Natural killer cell (primary cell): ENCODE measurements around the gene DUSP8. TPM values are rescaled to one million over a fixed set of nuclear protein-coding genes. Genes with fewer than 3 reads are reported as not detected.

ENCODE experiments used
- ATAC-seq, 3 donors: fragments of 150-1000 bp in 2 of 3; fragments of 200-7000 bp in 1 of 3; cut with Tn5 transposase; 1 replicate in 1 of 3; 2 replicates in 2 of 3; pipeline ENCODE4 v1.10.0; 2021; ENCODE audit warnings: mild to moderate bottlenecking in 2 of 3, moderate library complexity in 2 of 3
- DNase-seq, 2 donors: peaks; one replicate each; pipeline versions ENCODE4 v3.0.0 to v3.0.0-alpha.2; 2013 to 2021; ENCODE audit warnings: mixed read lengths in 1 of 2
- H3K27ac ChIP-seq: one replicate; pipeline ENCODE4 v1.5.1; 2013; ENCODE audit warnings: mild to moderate bottlenecking, low read length
- H3K27me3 ChIP-seq: one replicate; pipeline ENCODE4 v1.6.1; 2013; ENCODE audit warnings: low read length; ENCODE audit not compliant: control insufficient read depth, insufficient read depth
- H3K36me3 ChIP-seq: one replicate; pipeline ENCODE4 v1.6.1; 2013; ENCODE audit warnings: low read length; ENCODE audit not compliant: control insufficient read depth, insufficient read depth
- H3K4me1 ChIP-seq: one replicate; pipeline ENCODE4 v1.6.1; 2013; ENCODE audit warnings: low read length; ENCODE audit not compliant: control insufficient read depth, insufficient read depth
- H3K4me3 ChIP-seq: one replicate; pipeline ENCODE4 v1.5.1; 2013; ENCODE audit warnings: low read length
- H3K9me3 ChIP-seq: one replicate; pipeline ENCODE4 v1.6.1; 2013; ENCODE audit warnings: low read length; ENCODE audit not compliant: control insufficient read depth, insufficient read depth
- H3K27ac Mint-ChIP-seq, 2 donors: one replicate each; pipeline ENCODE4 v1.8.0; 2022; ENCODE audit warnings: mild to moderate bottlenecking in 2 of 2, mixed read lengths in 2 of 2, moderate library complexity in 1 of 2
- H3K27me3 Mint-ChIP-seq, 2 donors: one replicate each; pipeline ENCODE4 v1.8.0; 2022; ENCODE audit warnings: low read depth in 2 of 2, mixed read lengths in 2 of 2
- H3K36me3 Mint-ChIP-seq: one replicate; pipeline ENCODE4 v1.8.0; 2022; ENCODE audit warnings: mixed read lengths
- H3K4me1 Mint-ChIP-seq, 2 donors: one replicate each; pipeline ENCODE4 v1.8.0; 2022; ENCODE audit warnings: mixed read lengths in 2 of 2
- H3K4me3 Mint-ChIP-seq: one replicate; pipeline ENCODE4 v1.8.0; 2022; ENCODE audit warnings: mild to moderate bottlenecking, moderate library complexity, mixed read lengths
- H3K9me3 Mint-ChIP-seq, 2 donors: one replicate each; pipeline ENCODE4 v1.8.0; 2022; ENCODE audit warnings: mixed read lengths in 2 of 2
- WGBS: methylation state at CpG from one replicate; pipeline ENCODE4 v1.1.7; 2013; ENCODE audit warnings: missing lambda C conversion rate; ENCODE audit not compliant: insufficient coverage; 5-methylcytosine and 5-hydroxymethylcytosine counted together
- intact Hi-C: fragments of 100-400 bp; cut with micrococcal nuclease; formaldehyde crosslinking; loops from one replicate; pipeline ENCODE4 v1.14.2; 2022
- total RNA-seq, 4 donors: library from RNA; stranded (reverse); fragments of 120-200 nt in 1 of 4; gene quantifications; one replicate each; pipeline versions ENCODE4 v1.2.3 to v1.2.4, GENCODE V29; 2013 to 2022
- TF ChIP-seq, protein P1 (sequence below): fragments of 200-600 bp; IDR thresholded peaks from one replicate; pipeline ENCODE4 v1.8.0; 2022; ENCODE audit warnings: antibody characterized with exemption

The DUSP8 gene
- total RNA-seq, 3 donors from 2014 or later (not counting 1 experiment from before 2014, with no cell fraction given): 24.1 to 47.3 (median 38.4) TPM

DNA sequence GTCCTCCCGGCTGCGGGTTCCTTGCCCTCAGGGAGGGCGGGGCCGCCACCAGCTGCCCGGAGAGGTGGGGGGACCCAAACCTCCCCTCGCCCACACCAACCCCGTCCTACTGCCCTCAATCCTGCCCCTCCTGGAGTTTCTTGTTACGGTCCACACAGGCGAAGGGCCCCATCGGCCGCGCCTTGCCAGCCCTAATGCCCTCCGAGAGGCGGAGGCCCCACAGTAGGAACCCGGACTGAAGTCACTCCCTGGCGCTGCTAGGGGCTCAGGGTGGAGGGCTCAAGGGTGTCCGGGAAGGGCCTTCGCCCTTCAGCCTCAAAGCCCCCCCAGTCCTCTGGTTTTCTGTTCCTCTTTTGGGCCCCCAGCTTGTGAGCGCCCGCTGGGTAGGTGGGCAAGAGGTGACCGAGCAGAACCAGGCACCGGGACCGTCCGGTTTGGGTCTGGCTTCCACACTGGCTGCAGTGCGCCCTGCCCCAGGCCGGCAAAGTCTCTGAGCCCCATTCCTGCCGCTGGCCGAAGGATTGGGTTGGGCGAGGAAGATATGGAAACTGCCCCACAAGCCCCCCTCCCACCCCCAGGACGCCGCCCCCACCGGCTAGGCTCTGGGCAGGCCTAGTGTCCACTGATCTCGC lies 24.5 kb downstream of the DUSP8 start:
- ATAC-seq: peak in 1 of 3 donors; percentile 13
- Mint-ChIP-seq H3K4me3 (peak overlapping the region; percentile 42), H3K4me1 (no peaks in the 10 kb centered on the region), H3K36me3 (no peaks in the 10 kb centered on the region), H3K27ac (no peak overlapping the region), H3K9me3 (no peaks in the 10 kb centered on the region), H3K27me3 (peaks cover 18 to 25% of the 10 kb centered on the region in 2 donors)
- Histone ChIP-seq H3K4me3 (no peak overlapping the region), H3K27me3 (peaks cover 17% of the 10 kb centered on the region), H3K27ac (no peak overlapping the region), H3K9me3 (no peaks in the 10 kb centered on the region), H3K36me3 (no peaks in the 10 kb centered on the region), H3K4me1 (peaks cover 17% of the 10 kb centered on the region)
- TF ChIP-seq, protein P1, sequence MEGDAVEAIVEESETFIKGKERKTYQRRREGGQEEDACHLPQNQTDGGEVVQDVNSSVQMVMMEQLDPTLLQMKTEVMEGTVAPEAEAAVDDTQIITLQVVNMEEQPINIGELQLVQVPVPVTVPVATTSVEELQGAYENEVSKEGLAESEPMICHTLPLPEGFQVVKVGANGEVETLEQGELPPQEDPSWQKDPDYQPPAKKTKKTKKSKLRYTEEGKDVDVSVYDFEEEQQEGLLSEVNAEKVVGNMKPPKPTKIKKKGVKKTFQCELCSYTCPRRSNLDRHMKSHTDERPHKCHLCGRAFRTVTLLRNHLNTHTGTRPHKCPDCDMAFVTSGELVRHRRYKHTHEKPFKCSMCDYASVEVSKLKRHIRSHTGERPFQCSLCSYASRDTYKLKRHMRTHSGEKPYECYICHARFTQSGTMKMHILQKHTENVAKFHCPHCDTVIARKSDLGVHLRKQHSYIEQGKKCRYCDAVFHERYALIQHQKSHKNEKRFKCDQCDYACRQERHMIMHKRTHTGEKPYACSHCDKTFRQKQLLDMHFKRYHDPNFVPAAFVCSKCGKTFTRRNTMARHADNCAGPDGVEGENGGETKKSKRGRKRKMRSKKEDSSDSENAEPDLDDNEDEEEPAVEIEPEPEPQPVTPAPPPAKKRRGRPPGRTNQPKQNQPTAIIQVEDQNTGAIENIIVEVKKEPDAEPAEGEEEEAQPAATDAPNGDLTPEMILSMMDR: no peak
- intact Hi-C loops: loop anchor here (2.0 to 5.0 kb wide), 2 partner anchors 27 to 80 kb away; partner anchors contain the start of gene KRTAP5-5
- DNase-seq: no peak
- 5% methylated on average over 27 of the region's 33 CpGs for WGBS

GRCh38 chr11:1546536-1547466 lies 25.3 kb downstream of the DUSP8 start:
- Histone ChIP-seq H3K4me3 (no peak overlapping the region), H3K4me1 (peaks cover 17% of the 10 kb centered on the region), H3K9me3 (no peaks in the 10 kb centered on the region), H3K27ac (no peak overlapping the region), H3K27me3 (peaks cover 17% of the 10 kb centered on the region), H3K36me3 (no peaks in the 10 kb centered on the region)
- Mint-ChIP-seq H3K9me3 (no peaks in the 10 kb centered on the region), H3K4me1 (no peaks in the 10 kb centered on the region), H3K4me3 (no peak overlapping the region), H3K27ac (no peak overlapping the region), H3K27me3 (peaks cover 18 to 27% of the 10 kb centered on the region in 2 donors), H3K36me3 (no peaks in the 10 kb centered on the region)
- 1% methylated on average over 106 of the region's 106 CpGs for WGBS
- TF ChIP-seq, protein P1: peak; percentile 68
- DNase-seq (peak in 1 of 2 donors; percentile 78), ATAC-seq (peak; percentile 70 to 76 (median 75))
- intact Hi-C loops: loop anchor here (2.0 to 5.0 kb wide), 2 partner anchors 28 to 80 kb away; partner anchors contain the start of gene KRTAP5-5

- Histone ChIP-seq H3K9me3 (no peaks in the 10 kb centered on the region), H3K4me1 (peaks cover 17% of the 10 kb centered on the region), H3K27me3 (peaks cover 17% of the 10 kb centered on the region), H3K36me3 (no peaks in the 10 kb centered on the region), H3K27ac (no peak overlapping the region), H3K4me3 (no peak overlapping the region)
- Mint-ChIP-seq H3K27me3 (peaks cover 18 to 27% of the 10 kb centered on the region in 2 donors), H3K9me3 (no peaks in the 10 kb centered on the region), H3K27ac (no peak overlapping the region), H3K36me3 (no peaks in the 10 kb centered on the region), H3K4me1 (no peaks in the 10 kb centered on the region), H3K4me3 (no peak overlapping the region)
- WGBS: 22% methylated on average over 18 of the region's 18 CpGs
- no peak for ATAC-seq
- TF ChIP-seq, protein P1: no peak
- no peak for DNase-seq
- intact Hi-C loops: loop anchor here (2.0 to 5.0 kb wide), 2 partner anchors 29 to 81 kb away; partner anchors contain the start of gene KRTAP5-5
Measured at GRCh38 chr11:1546077-1546535, 26.0 kb downstream of the DUSP8 start.
